Midbrain (tissue), 1 donor: ENCODE data around the gene FCAMR.

ENCODE experiments used
- DNase-seq: peaks from one replicate; lab custom pipeline; 2025; lab: John Stamatoyannopoulos, UW

FCAMR gene

GRCh38 chr1:206911064-206911663 is 59.1 kb downstream of the FCAMR start:
- DNase-seq, result peak; percentile 19

GRCh38 chr1:206909883-206910318 is 60.4 kb downstream of the FCAMR start:
- no peak for DNase-seq

- DNase-seq, result peak; percentile 7
Measured at GRCh38 chr1:206909161-206909882, 60.9 kb downstream of the FCAMR start.

GRCh38 chr1:206908038-206908437 is 62.2 kb downstream of the FCAMR start:
- no peak for DNase-seq
